GM19397 (cell line): ENCODE data around the gene PDIA6.

ENCODE experiments used
- ATAC-seq: cut with Tn5 transposase; IDR thresholded peaks from one replicate; pipeline ENCODE4 v1.9.1; 2021; ENCODE audit warnings: mild to moderate bottlenecking, moderate library complexity; ENCODE audit not compliant: unreplicated experiment

The PDIA6 gene

DNA sequence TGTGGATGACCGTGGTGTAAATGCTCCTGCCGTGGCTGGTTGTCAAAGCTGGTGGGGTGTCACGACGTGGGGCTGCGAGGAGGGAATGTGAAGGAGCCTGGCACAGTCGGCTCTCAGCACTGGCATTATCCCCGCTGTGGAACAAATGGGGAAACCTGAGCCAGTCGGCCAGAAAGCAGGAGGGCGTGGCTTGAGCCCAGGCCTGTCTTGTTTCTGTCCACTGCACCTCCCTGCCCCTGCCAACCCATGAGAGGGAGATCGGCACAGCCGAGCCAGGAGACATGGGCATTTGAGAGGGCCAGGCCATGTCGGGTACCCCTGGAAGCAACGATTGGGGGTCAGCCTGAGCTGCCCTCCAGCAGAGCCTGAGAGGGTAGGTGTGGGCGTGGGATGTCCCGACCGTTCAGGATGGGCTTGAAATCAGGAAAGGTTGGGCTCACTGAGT is 44.5 kb downstream of the PDIA6 start:
- ATAC-seq = no peak

DNA sequence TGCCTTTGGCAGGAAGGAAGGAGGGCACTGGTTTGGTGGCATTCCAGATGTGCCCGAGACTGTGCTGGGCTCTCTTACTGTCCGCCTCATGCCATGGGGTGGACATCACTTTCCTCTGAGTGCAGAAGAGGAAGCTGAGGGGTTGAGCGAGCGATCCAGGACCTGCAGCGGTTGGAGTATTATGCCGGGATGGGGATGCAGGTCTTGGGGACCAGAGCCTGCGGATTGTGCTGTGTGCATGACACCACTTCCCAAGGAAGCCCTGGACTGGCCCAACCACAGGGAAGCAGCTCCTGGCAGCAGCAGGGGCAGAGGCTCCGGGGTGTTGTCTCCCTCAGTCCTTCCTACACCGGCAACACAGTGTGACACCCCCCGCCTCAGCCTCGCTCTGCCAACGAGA is 46.7 kb downstream of the PDIA6 start:
- no peak for ATAC-seq

GRCh38 chr2:10765461-10765860 is 47.1 kb downstream of the PDIA6 start:
- no peak for ATAC-seq

GRCh38 chr2:10764896-10765295 is 47.7 kb downstream of the PDIA6 start:
- no peak for ATAC-seq

DNA sequence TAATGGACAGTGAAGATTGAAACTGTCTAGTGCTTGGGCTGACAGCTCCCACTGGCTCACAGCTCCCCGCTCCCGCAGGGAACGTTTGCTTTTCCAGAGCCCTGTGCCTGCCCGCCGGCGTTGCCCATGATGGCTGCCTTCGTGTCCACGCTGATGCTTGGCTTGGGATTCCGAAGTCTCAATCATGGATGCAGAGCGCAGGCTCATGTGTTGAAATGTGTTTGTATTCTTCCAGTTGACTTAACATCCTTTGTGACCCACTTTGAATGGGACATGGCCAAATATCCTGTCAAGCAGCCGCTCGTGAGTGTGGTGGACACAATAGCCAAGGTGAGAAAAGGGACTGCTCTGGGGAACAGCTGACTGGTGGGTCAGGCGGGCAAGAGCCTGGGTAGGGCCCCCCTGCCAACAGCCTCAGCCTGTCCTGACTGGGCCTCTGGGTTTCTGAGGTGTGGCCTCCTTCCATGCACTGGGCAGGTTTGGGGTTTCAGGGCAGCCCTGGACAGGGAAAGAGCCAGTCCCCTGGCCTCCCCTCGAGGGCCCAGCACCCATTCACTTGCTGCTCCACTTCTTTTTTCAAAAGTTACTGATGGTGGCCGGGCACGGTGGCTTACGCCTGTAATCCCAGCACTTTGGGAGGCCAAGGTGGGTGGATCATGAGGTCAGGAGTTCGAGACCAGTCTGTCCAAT is 48.3 kb downstream of the PDIA6 start:
- ATAC-seq = no peak

DNA sequence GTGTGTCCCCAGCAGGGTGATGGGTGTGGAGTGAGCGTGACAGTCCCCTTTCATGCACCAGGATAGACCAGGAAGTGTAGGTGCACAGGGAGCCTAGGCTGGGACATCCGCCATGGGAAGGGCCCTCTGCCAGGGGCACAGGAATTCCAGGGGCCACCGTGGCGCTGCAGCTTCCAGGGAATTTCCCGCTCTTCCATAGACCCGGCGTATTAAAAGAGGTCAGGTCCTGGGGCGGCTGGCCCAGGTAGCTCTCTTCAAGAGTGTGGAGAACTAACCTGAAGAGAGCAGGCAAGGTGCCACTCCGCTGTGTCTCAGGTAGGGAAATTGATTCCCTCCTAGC is 49.2 kb downstream of the PDIA6 start:
- ATAC-seq = no peak

DNA sequence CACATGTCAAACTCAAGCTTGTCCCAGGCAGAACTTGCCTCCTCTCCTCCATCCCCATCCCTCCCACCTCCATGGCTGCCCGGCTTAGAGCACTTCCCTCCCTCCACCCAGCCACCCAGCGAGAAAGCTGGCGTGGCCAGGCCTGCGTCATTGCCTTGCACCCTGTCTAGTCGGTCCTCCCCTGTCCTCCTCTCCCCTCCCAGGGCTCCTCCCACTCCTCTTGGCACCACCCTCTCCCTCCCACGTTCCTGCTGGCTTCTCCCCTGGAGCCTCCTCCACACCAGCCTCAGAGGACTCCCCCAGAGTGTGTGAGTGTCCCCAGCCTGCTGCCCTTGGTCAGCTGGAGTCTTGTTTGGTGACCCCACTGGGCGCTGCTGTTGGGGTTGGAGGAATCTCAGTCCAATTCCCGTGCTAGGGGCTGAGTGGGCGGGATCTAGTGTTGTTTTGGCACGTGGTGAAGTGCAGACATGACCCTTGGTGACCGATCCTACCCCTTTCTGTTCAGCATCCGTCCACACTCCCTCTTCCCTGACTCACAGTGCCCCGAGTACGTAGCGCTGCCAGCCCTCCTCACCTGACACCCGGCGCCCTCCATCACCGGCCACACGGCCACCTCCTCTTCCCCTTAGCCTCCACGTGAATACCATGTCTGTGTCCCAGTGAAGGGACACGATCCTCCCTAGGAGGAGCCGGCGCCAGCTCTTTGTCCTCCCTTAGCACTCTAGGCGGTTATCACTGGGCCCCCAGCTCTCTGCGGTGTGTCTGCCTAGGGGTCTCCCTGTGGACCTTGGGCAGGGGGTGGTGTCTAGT is 49.7 kb downstream of the PDIA6 start:
- ATAC-seq = no peak

- ATAC-seq = no peak
These were observed 51.0 kb downstream of the PDIA6 start for GRCh38 chr2:10761591-10761990.

DNA sequence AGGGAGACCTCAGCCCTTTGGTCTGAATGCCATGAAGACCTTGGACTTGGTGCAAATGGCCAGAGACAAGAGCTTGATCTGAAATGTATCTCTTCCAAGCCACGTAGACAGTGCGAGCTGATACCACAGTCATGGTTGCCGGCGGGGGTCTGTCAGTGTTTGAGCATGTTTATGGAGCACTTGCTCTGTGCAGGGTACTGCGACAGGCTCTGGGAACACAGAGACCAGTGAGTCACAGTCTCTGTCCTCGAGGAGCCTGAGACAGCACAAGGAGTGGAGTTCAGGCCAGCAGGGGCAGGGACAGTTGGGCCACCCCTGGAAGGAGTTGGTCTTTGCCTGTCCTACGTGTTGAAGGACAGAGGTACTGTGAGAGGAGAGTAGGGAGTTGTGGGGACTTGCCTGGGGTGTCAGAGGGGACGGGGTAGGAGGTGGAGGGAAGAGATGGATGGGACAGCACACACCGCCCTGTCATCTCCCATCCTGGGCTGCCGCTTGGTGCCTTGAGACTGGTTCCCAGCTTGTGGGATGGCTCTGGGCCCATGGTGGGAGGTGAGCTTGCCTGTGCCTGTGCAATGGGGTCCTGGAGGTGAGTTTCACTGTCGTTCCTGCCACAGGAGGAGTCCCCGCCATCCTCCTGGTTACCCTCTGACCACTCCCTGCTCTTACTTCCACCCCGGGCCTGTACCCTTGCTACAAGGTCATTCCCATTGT is 51.6 kb downstream of the PDIA6 start:
- no peak for ATAC-seq

GRCh38 chr2:10759151-10759714 is 53.4 kb downstream of the PDIA6 start:
- ATAC-seq = no peak

GRCh38 chr2:10757814-10758286 is 54.7 kb downstream of the PDIA6 start:
- ATAC-seq = no peak

DNA sequence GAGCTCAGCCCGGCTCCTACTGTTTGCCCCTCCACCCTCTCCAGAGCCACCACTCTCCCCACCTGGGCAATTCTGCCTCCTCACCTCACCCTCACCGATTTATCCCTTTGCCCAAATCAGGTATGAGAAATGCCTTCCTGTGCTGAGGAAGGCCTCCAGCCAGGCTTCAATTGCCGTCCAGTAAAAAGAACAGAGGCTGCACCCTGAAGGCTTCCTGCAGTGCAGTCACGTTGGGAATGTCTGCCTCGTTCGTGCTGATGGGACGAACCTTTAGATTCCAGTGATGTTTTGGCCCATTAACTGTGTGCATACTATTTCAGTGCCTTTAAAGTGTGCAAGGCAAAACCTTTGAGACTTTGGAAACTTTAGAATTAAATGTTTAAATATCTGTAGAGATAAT is 57.0 kb downstream of the PDIA6 start:
- no peak for ATAC-seq

DNA sequence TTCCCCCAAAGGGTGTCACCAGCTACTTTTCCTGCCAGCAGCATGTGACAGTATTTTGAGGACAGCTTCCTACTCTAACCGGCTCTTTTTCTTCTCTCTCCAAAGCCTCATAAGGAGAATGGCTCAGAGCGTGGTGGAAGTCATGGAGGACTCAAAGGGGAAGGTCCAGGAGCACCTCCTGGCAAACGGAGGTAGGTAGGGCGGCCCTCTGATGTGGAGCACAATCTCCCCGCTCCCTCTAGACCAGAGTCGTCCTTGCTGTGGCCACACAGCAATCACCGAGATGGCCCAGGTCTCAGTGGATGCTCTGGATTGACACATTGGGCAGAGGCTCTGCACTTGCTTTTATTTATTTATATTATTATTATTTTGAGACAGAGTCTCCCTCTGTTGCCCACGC is 58.7 kb downstream of the PDIA6 start:
- no peak for ATAC-seq

DNA sequence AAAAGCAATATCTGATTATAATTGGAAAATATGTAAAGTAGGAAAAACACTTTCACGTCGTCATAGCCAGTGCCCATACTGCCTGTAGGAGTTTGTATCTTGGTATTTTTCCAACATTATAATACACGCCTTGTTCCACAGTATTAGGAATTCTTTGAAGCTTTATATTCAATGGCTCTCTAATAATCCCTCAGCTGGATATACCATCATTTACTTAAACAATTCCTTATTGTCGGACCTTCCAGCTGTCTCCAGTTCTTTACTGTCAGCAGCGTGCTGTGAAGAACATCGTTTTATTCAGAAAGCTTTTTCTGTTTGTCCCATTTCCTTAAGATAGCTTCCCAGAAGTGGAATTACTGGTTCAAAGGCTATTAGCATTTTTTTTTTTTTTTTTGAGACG is 59.4 kb downstream of the PDIA6 start:
- no peak for ATAC-seq

- no peak for ATAC-seq
These were observed 60.3 kb downstream of the PDIA6 start for GRCh38 chr2:10752236-10752635.

GRCh38 chr2:10750610-10751009 is 62.0 kb downstream of the PDIA6 start:
- no peak for ATAC-seq

- no peak for ATAC-seq
These were observed 69.9 kb downstream of the PDIA6 start for GRCh38 chr2:10742666-10743065.

- ATAC-seq = no peak
These were observed 71.4 kb downstream of the PDIA6 start for GRCh38 chr2:10741139-10741538.

DNA sequence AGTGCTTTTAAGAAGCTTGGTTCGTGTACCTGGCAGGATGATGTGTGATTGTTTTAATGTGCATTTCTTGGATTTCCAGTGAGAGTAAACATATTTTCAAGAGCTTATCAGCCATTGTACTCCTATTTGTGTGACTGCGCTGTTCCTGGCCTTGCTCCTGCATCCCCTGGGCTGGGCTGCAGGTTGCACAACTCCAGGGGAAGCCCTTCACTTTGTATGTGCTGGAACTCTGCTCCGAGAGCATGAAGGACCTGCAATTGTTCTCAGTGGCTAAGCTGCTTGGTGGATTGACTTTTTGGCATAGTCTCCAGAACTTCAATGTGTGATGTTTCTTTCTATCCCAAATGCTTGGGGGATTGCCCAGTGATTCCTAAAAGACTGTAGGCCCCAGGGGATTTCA is 72.4 kb downstream of the PDIA6 start:
- ATAC-seq = no peak

DNA sequence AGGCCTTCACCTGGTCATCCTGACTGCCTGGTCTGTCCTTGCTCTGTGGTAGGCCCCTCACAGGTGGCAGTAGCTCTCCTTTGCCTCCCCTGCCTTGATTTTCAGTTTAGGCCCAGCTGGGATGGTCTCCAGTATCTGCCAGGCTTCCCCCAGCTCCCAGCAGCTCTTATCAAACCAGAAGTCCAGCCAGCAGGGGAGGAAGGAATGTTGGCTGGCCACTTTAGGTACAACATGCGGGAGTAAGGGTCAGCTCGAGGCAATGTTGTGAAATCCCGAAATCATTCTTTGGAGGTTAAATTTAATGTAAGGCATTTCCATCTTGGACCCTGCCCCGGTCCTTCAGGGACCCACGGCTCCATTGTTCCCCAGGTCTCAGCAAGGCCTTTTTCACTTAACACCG is 74.4 kb downstream of the PDIA6 start:
- ATAC-seq = no peak

- ATAC-seq = no peak
These were observed 78.6 kb downstream of the PDIA6 start for GRCh38 chr2:10733980-10734379.

DNA sequence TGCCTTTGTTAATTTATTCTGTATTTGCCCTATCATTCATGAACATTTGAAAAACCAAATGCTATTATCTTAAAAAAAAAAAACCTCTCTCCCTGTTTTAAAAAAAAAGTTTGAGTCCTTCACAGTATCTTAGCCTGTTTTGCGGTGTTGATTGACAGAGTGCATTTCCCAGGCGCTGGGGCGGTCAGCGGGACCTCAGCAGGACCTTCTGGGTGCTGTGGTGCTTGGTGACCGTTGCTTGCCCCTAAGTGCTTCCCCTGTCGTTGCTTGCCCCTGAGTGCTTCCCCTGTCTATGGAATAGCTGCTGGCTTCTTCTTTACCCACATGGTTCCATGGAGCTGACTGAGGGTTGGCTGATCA is 79.0 kb downstream of the PDIA6 start:
- ATAC-seq = no peak
